ENCODE data around the gene PER2. TPM values are rescaled to one million over a fixed set of nuclear protein-coding genes. Genes with fewer than 3 reads are reported as not detected.

The PER2 gene
- total RNA-seq, 1 experiment from 2014 or later, result 6.6 TPM

DNA sequence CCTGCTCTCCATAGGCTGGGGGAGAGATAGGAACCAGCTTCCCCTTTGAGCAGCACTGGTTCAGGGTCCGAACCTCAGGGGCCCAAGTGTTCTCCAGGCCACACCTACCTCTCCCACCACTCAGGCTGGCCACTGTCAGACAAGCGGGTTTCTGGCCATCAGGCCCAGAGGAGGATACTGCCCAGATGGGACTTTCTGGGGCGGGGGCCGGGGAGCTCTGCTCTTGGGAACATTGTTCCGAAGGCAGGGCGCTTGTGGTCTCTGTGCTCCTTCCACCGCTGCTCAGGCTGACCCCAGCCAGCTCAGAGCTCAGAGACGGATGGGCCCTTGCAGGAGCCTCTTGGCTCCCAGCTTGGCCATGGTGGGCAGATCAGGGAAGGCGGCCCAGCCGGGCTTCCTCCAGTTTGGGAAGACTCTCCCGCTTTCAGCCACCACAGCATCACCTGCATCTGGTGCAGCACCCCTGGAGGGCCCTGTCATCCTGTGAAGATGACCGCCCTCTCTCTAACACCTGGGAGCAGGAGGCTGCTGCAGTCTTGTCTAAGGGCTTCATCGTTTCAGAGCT, 26.7 kb upstream of the PER2 start:
- 0 out of 2 replicates have a peak, but pooled peaks cover 3% of the 10 kb centered on the region for H3K4me1 Mint-ChIP-seq
- ATAC-seq, result no peak
- H3K4me3 Mint-ChIP-seq, result no peak overlapping the region
- TF ChIP-seq, protein P1, sequence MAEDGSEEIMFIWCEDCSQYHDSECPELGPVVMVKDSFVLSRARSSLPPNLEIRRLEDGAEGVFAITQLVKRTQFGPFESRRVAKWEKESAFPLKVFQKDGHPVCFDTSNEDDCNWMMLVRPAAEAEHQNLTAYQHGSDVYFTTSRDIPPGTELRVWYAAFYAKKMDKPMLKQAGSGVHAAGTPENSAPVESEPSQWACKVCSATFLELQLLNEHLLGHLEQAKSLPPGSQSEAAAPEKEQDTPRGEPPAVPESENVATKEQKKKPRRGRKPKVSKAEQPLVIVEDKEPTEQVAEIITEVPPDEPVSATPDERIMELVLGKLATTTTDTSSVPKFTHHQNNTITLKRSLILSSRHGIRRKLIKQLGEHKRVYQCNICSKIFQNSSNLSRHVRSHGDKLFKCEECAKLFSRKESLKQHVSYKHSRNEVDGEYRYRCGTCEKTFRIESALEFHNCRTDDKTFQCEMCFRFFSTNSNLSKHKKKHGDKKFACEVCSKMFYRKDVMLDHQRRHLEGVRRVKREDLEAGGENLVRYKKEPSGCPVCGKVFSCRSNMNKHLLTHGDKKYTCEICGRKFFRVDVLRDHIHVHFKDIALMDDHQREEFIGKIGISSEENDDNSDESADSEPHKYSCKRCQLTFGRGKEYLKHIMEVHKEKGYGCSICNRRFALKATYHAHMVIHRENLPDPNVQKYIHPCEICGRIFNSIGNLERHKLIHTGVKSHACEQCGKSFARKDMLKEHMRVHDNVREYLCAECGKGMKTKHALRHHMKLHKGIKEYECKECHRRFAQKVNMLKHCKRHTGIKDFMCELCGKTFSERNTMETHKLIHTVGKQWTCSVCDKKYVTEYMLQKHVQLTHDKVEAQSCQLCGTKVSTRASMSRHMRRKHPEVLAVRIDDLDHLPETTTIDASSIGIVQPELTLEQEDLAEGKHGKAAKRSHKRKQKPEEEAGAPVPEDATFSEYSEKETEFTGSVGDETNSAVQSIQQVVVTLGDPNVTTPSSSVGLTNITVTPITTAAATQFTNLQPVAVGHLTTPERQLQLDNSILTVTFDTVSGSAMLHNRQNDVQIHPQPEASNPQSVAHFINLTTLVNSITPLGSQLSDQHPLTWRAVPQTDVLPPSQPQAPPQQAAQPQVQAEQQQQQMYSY (CRISPR knock-in tag; IDR thresholded peaks at IDR 0.05), result no peak
- TF ChIP-seq NFE2L1 (CRISPR knock-in tag; IDR thresholded peaks at IDR 0.05) (no peak), MYBL2 (CRISPR knock-in tag; IDR thresholded peaks at IDR 0.05) (no peak), ZNF532 (CRISPR knock-in tag; IDR thresholded peaks at IDR 0.05; ENCODE audit: borderline replicate concordance) (no peak), CREB1 (CRISPR knock-in tag; IDR thresholded peaks at IDR 0.05) (no peak), ATF6 (CRISPR knock-in tag; IDR thresholded peaks at IDR 0.05) (no peak), ATF2 (CRISPR knock-in tag; IDR thresholded peaks at IDR 0.05; ENCODE audit: borderline replicate concordance, low read depth) (no peak), NR1H2 (CRISPR knock-in tag; IDR thresholded peaks at IDR 0.05) (no peak), FOXP1 (CRISPR knock-in tag; IDR thresholded peaks at IDR 0.05; ENCODE audit: borderline replicate concordance) (no peak), ZMAT4 (CRISPR knock-in tag; IDR thresholded peaks at IDR 0.05) (no peak), PRRX2 (CRISPR knock-in tag; IDR thresholded peaks at IDR 0.05) (no peak), GTF2I (CRISPR knock-in tag; conservative IDR thresholded peaks at IDR 0.05) (no peak), AR (CRISPR knock-in tag; IDR thresholded peaks at IDR 0.05) (no peak), CREM (CRISPR knock-in tag; IDR thresholded peaks at IDR 0.05) (no peak)
- TF ChIP-seq, protein P2, sequence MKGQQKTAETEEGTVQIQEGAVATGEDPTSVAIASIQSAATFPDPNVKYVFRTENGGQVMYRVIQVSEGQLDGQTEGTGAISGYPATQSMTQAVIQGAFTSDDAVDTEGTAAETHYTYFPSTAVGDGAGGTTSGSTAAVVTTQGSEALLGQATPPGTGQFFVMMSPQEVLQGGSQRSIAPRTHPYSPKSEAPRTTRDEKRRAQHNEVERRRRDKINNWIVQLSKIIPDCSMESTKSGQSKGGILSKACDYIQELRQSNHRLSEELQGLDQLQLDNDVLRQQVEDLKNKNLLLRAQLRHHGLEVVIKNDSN (CRISPR knock-in tag; IDR thresholded peaks at IDR 0.05), result no peak
- TF ChIP-seq, protein P3, sequence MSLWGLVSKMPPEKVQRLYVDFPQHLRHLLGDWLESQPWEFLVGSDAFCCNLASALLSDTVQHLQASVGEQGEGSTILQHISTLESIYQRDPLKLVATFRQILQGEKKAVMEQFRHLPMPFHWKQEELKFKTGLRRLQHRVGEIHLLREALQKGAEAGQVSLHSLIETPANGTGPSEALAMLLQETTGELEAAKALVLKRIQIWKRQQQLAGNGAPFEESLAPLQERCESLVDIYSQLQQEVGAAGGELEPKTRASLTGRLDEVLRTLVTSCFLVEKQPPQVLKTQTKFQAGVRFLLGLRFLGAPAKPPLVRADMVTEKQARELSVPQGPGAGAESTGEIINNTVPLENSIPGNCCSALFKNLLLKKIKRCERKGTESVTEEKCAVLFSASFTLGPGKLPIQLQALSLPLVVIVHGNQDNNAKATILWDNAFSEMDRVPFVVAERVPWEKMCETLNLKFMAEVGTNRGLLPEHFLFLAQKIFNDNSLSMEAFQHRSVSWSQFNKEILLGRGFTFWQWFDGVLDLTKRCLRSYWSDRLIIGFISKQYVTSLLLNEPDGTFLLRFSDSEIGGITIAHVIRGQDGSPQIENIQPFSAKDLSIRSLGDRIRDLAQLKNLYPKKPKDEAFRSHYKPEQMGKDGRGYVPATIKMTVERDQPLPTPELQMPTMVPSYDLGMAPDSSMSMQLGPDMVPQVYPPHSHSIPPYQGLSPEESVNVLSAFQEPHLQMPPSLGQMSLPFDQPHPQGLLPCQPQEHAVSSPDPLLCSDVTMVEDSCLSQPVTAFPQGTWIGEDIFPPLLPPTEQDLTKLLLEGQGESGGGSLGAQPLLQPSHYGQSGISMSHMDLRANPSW (CRISPR knock-in tag; conservative IDR thresholded peaks at IDR 0.05; ENCODE audit: low read depth), result no peak

More for the DNA sequence above, 26.7 kb upstream of the PER2 start:
- H3K27ac Mint-ChIP-seq, result no peak overlapping the region
- peaks cover 16% of the 10 kb centered on the region for H3K27me3 Mint-ChIP-seq (ENCODE audit: low read depth)
- H3K9me3 Mint-ChIP-seq, result no peaks in the 10 kb centered on the region
- CTCF ChIA-PET, result interaction anchor here (0.6 kb wide), 1 partner anchor 13 kb away, joined by 3 read pairs; no protein-coding TSS in a partner anchor
- DNase-seq (ENCODE audit: low spot score), result no peak
- H3K36me3 Mint-ChIP-seq, result no peaks in the 10 kb centered on the region
- POLR2A ChIA-PET, result no interaction called here
